ENCODE measurements around the gene ZDHHC19. TPM values are rescaled to one million over a fixed set of nuclear protein-coding genes. Genes with fewer than 3 reads are reported as not detected.

The ZDHHC19 gene
- total and polyA plus RNA-seq, 2 experiments from 2014 or later, result 0.77 TPM; not detected in 1

DNA sequence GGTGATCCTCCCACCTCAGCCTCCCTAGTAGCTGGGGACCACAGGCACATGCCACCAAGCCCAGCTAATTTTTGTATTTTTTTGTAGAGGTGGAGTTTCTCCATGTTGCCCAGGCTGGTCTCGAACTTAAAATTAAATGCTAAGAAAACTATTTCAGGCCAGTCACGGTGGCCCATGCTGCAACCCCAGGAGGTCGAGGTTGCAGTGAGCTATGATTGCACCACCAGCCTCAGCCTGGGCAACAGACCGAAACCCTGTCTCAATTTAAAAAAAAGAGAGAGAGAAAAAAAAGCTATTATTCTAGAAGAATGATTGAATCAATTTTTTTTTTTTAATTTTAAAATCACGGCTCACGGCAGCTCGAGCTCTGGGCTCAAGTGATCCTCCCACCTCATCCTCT is 9.8 kb upstream of the ZDHHC19 start:
- Histone ChIP-seq H3K4me3 (no peak overlapping the region), H3K9me3 (ENCODE audit: low read depth) (no peaks in the 10 kb centered on the region), H3K79me2 (no peaks in the 10 kb centered on the region), H4K20me1 (ENCODE audit: insufficient read depth, poor library complexity, severe bottlenecking) (no peaks in the 10 kb centered on the region), H3K4me1 (ENCODE audit: insufficient read depth) (peaks cover 11% of the 10 kb centered on the region), H3K27ac (no peak overlapping the region), H3K9me2 (replicated peaks; ENCODE audit: insufficient read depth) (no peaks in the 10 kb centered on the region), H3K36me3 (replicated peaks; ENCODE audit: insufficient read depth, low read depth) (no peaks in the 10 kb centered on the region), H3K4me2 (no peak overlapping the region), H2AFZ (no peak overlapping the region), H3K27me3 (no peaks in the 10 kb centered on the region)
- WGBS (ENCODE audit: low lambda C conversion rate, missing lambda C conversion rate), result 96% methylated on average over 7 of the region's 7 CpGs
- no peak for DNase-seq (ENCODE audit: low spot score)
- TF ChIP-seq EZH2 (IDR thresholded peaks at IDR 0.05; ENCODE audit: borderline replicate concordance), result no peak
- TF ChIP-seq, protein P1, sequence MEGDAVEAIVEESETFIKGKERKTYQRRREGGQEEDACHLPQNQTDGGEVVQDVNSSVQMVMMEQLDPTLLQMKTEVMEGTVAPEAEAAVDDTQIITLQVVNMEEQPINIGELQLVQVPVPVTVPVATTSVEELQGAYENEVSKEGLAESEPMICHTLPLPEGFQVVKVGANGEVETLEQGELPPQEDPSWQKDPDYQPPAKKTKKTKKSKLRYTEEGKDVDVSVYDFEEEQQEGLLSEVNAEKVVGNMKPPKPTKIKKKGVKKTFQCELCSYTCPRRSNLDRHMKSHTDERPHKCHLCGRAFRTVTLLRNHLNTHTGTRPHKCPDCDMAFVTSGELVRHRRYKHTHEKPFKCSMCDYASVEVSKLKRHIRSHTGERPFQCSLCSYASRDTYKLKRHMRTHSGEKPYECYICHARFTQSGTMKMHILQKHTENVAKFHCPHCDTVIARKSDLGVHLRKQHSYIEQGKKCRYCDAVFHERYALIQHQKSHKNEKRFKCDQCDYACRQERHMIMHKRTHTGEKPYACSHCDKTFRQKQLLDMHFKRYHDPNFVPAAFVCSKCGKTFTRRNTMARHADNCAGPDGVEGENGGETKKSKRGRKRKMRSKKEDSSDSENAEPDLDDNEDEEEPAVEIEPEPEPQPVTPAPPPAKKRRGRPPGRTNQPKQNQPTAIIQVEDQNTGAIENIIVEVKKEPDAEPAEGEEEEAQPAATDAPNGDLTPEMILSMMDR (IDR thresholded peaks at IDR 0.05; ENCODE audit: poor library complexity), result no peak
- TF ChIP-seq EZH2phosphoT487 (IDR thresholded peaks at IDR 0.05; ENCODE audit: low read depth, severe bottlenecking, unreplicated experiment), result no peak

DNA sequence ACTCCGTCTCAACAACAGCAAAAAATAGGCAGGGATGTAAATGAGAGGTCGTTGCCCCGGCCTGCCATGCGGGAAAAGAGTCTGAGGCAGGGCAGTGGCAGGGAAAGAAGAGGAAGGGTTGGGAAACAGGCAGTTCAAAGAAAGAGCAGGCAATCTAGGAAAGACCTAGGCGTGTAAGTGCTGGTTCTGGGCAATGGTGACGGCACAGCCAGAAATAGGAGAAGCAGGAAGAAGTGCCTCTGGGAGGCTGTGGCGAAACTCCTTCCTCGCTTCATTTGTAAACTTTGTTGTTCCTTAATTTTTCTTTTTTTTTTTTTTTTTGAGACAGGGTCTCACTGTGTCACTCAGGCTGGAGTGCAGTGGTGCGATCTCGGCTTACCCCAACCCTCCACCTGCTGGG is 9.4 kb upstream of the ZDHHC19 start:
- no peaks in the 10 kb centered on the region for H3K27me3 ChIP-seq
- peaks cover 15% of the 10 kb centered on the region for H3K4me1 ChIP-seq (ENCODE audit: insufficient read depth)
- no peak overlapping the region for H3K4me3 ChIP-seq
- H3K9me2 ChIP-seq (replicated peaks; ENCODE audit: insufficient read depth), result no peaks in the 10 kb centered on the region
- no peak for DNase-seq (ENCODE audit: low spot score)
- no peak overlapping the region for H2AFZ ChIP-seq
- H3K4me2 ChIP-seq, result no peak overlapping the region
- H3K79me2 ChIP-seq, result no peaks in the 10 kb centered on the region
- H3K27ac ChIP-seq, result no peak overlapping the region
- H3K36me3 ChIP-seq (replicated peaks; ENCODE audit: insufficient read depth, low read depth), result no peaks in the 10 kb centered on the region
- H4K20me1 ChIP-seq (ENCODE audit: insufficient read depth, poor library complexity, severe bottlenecking), result no peaks in the 10 kb centered on the region
- H3K9me3 ChIP-seq (ENCODE audit: low read depth), result no peaks in the 10 kb centered on the region
- TF ChIP-seq, protein P1 (IDR thresholded peaks at IDR 0.05; ENCODE audit: poor library complexity), result no peak
- TF ChIP-seq EZH2 (IDR thresholded peaks at IDR 0.05; ENCODE audit: borderline replicate concordance) (no peak), EZH2phosphoT487 (IDR thresholded peaks at IDR 0.05; ENCODE audit: low read depth, severe bottlenecking, unreplicated experiment) (no peak)
- WGBS (ENCODE audit: low lambda C conversion rate, missing lambda C conversion rate), result 93% methylated on average over 10 of the region's 10 CpGs

DNA sequence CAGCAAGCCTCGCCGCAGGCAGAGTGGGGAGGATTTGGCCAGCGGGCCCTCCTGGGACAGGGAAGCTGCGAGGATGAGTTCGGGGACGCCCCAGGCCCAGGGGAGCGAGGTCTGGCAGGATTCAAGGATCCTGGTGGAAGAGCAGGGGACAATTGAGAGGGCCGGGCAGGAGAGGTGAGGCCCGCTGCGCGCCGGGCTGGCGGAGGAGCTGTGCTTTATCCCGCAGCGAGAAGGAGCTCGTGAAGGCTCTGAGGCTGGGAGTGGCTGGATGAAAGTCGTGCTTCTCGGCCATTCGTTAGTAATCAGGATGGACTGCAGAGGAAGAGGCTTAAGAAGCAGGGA is 8.7 kb upstream of the ZDHHC19 start:
- H3K79me2 ChIP-seq, result no peaks in the 10 kb centered on the region
- TF ChIP-seq, protein P1 (IDR thresholded peaks at IDR 0.05; ENCODE audit: poor library complexity), result no peak
- TF ChIP-seq EZH2phosphoT487 (IDR thresholded peaks at IDR 0.05; ENCODE audit: low read depth, severe bottlenecking, unreplicated experiment), result no peak
- TF ChIP-seq EZH2 (IDR thresholded peaks at IDR 0.05; ENCODE audit: borderline replicate concordance), result no peak
- no peaks in the 10 kb centered on the region for H4K20me1 ChIP-seq (ENCODE audit: insufficient read depth, poor library complexity, severe bottlenecking)
- H3K4me2 ChIP-seq, result no peak overlapping the region
- 94% methylated on average over 19 of the region's 19 CpGs for WGBS (ENCODE audit: low lambda C conversion rate, missing lambda C conversion rate)
- H3K9me3 ChIP-seq (ENCODE audit: low read depth), result no peaks in the 10 kb centered on the region
- peaks cover 22% of the 10 kb centered on the region for H3K4me1 ChIP-seq (ENCODE audit: insufficient read depth)
- H3K9me2 ChIP-seq (replicated peaks; ENCODE audit: insufficient read depth), result no peaks in the 10 kb centered on the region
- no peaks in the 10 kb centered on the region for H3K27me3 ChIP-seq
- no peaks in the 10 kb centered on the region for H3K36me3 ChIP-seq (replicated peaks; ENCODE audit: insufficient read depth, low read depth)
- no peak overlapping the region for H3K27ac ChIP-seq
- H2AFZ ChIP-seq, result no peak overlapping the region
- H3K4me3 ChIP-seq, result no peak overlapping the region
- DNase-seq (ENCODE audit: low spot score), result no peak
